GM12872 (cell line): Measurements from ENCODE around the gene CCDC57.

Experiments used
- CTCF ChIP-seq: IDR thresholded peaks from 3 replicates; pipeline ENCODE4 v1.5.1; 2011; ENCODE audit warnings: low read depth, mild to moderate bottlenecking, low read length, moderate library complexity; ENCODE audit not compliant: insufficient read depth

CCDC57 gene

GRCh38 chr17:82201498-82201910 lies 11.1 kb downstream of the CCDC57 start:
- no peak for TF ChIP-seq CTCF

- no peak for TF ChIP-seq CTCF
Observed at GRCh38 chr17:82200743-82201497, 11.7 kb downstream of the CCDC57 start.

- no peak for TF ChIP-seq CTCF
Observed at GRCh38 chr17:82200135-82200534, 12.5 kb downstream of the CCDC57 start.

- no peak for TF ChIP-seq CTCF
Observed at GRCh38 chr17:82199496-82199895, 13.1 kb downstream of the CCDC57 start.

- no peak for TF ChIP-seq CTCF
Observed at GRCh38 chr17:82198092-82198491, 14.6 kb downstream of the CCDC57 start.

GRCh38 chr17:82195675-82196672 lies 16.7 kb downstream of the CCDC57 start:
- TF ChIP-seq CTCF: no peak

- TF ChIP-seq CTCF: no peak
Observed at GRCh38 chr17:82194765-82195164, 17.9 kb downstream of the CCDC57 start.
